Measurements from ENCODE around the gene QRFPR.

The QRFPR gene

DNA sequence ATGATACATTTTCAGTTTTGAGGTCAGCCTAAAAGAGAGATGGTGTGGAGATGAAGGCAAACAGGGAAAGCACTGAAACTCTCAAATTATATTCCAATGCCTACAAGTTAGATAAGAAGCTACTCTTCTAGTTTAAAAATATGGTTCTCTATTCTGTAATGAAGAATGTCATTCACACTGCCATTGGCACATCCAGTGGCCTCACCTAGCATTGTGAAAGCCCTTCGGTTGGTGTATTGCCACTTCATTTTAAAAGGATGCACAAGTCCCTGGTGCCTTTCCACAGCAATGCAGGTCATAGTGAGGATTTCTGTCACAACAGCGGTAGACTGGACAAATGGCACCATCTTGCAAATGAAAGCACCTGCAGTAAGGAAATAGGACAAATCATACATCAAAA, 40.6 kb downstream of the QRFPR start:
- H3K4me1 ChIP-seq (ENCODE audit: low read length) = no peaks in the 10 kb centered on the region
- H3K27me3 ChIP-seq (ENCODE audit: low read depth, low read length) = no peaks in the 10 kb centered on the region
- H3K9ac ChIP-seq (ENCODE audit: low read length) = no peak overlapping the region
- no peak overlapping the region for H3K4me3 ChIP-seq (ENCODE audit: low read length)
- no peak overlapping the region for H2AFZ ChIP-seq (ENCODE audit: low read depth, low read length)
- no peak overlapping the region for H3K4me2 ChIP-seq (ENCODE audit: low read length)
- no peaks in the 10 kb centered on the region for H3K79me2 ChIP-seq (ENCODE audit: low read length)
- no peaks in the 10 kb centered on the region for H3K36me3 ChIP-seq (replicated peaks; ENCODE audit: low read depth, low read length)
- H4K20me1 ChIP-seq (ENCODE audit: insufficient read depth, low read length) = no peaks in the 10 kb centered on the region
- H3K27ac ChIP-seq (ENCODE audit: low read length) = no peak overlapping the region
- TF ChIP-seq CTCF (IDR thresholded peaks at IDR 0.05; ENCODE audit: low read depth, low read length) = no peak
- no peak for TF ChIP-seq EZH2phosphoT487 (IDR thresholded peaks at IDR 0.05; ENCODE audit: low read depth)
- no peaks in the 10 kb centered on the region for H3K9me3 ChIP-seq (ENCODE audit: insufficient read depth, low read length)

GRCh38 chr4:121339824-121340223, 41.0 kb downstream of the QRFPR start:
- Histone ChIP-seq H2AFZ (ENCODE audit: low read depth, low read length) (no peak overlapping the region), H4K20me1 (ENCODE audit: insufficient read depth, low read length) (no peaks in the 10 kb centered on the region), H3K36me3 (replicated peaks; ENCODE audit: low read depth, low read length) (no peaks in the 10 kb centered on the region), H3K4me2 (ENCODE audit: low read length) (no peak overlapping the region), H3K9ac (ENCODE audit: low read length) (no peak overlapping the region), H3K4me1 (ENCODE audit: low read length) (no peaks in the 10 kb centered on the region), H3K4me3 (ENCODE audit: low read length) (no peak overlapping the region), H3K9me3 (ENCODE audit: insufficient read depth, low read length) (no peaks in the 10 kb centered on the region), H3K27ac (ENCODE audit: low read length) (no peak overlapping the region), H3K27me3 (ENCODE audit: low read depth, low read length) (no peaks in the 10 kb centered on the region), H3K79me2 (ENCODE audit: low read length) (no peaks in the 10 kb centered on the region)
- TF ChIP-seq EZH2phosphoT487 (IDR thresholded peaks at IDR 0.05; ENCODE audit: low read depth) (no peak), CTCF (IDR thresholded peaks at IDR 0.05; ENCODE audit: low read depth, low read length) (no peak)

- Histone ChIP-seq H3K27ac (ENCODE audit: low read length) (no peak overlapping the region), H3K9ac (ENCODE audit: low read length) (no peak overlapping the region), H4K20me1 (ENCODE audit: insufficient read depth, low read length) (no peaks in the 10 kb centered on the region), H3K4me1 (ENCODE audit: low read length) (peaks cover under 1% of the 10 kb centered on the region; the same call in 1 of the 2 replicates), H2AFZ (ENCODE audit: low read depth, low read length) (no peak overlapping the region), H3K79me2 (ENCODE audit: low read length) (no peaks in the 10 kb centered on the region), H3K4me3 (ENCODE audit: low read length) (no peak overlapping the region), H3K36me3 (replicated peaks; ENCODE audit: low read depth, low read length) (no peaks in the 10 kb centered on the region), H3K4me2 (ENCODE audit: low read length) (no peak overlapping the region), H3K9me3 (ENCODE audit: insufficient read depth, low read length) (no peaks in the 10 kb centered on the region), H3K27me3 (ENCODE audit: low read depth, low read length) (no peaks in the 10 kb centered on the region)
- TF ChIP-seq EZH2phosphoT487 (IDR thresholded peaks at IDR 0.05; ENCODE audit: low read depth) (no peak), CTCF (IDR thresholded peaks at IDR 0.05; ENCODE audit: low read depth, low read length) (no peak)
Observed at GRCh38 chr4:121339307-121339706, 41.5 kb downstream of the QRFPR start.

DNA sequence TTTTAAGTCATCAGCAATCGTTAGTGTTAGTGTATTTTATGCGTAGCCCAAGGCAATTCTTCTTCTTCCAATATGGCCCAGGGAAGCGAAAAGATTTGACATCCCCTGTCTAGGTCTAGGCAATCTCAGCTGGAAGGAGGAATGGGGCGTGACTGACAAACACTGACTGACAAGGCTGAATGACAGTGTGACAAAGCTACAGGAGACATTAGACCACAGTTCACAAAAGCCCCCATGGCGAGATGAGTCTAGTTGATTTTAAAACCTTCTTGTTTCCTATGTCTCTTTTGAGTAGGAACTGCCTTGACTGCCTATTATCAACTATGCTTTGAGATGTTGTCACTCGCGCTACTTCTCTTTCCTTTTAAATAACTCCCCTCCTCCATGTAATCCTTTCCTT, 42.3 kb downstream of the QRFPR start:
- Histone ChIP-seq H3K36me3 (replicated peaks; ENCODE audit: low read depth, low read length) (no peaks in the 10 kb centered on the region), H3K4me3 (ENCODE audit: low read length) (no peak overlapping the region)
- no peak for TF ChIP-seq CTCF (IDR thresholded peaks at IDR 0.05; ENCODE audit: low read depth, low read length)
- no peak for TF ChIP-seq EZH2phosphoT487 (IDR thresholded peaks at IDR 0.05; ENCODE audit: low read depth)

More for the DNA sequence above, 42.3 kb downstream of the QRFPR start:
- H3K9me3 ChIP-seq (ENCODE audit: insufficient read depth, low read length) = no peaks in the 10 kb centered on the region
- peaks cover 4% of the 10 kb centered on the region; the same call in 1 of the 2 replicates for H3K4me1 ChIP-seq (ENCODE audit: low read length)
- no peaks in the 10 kb centered on the region for H4K20me1 ChIP-seq (ENCODE audit: insufficient read depth, low read length)
- H3K9ac ChIP-seq (ENCODE audit: low read length) = no peak overlapping the region
- no peaks in the 10 kb centered on the region for H3K27me3 ChIP-seq (ENCODE audit: low read depth, low read length)
- H3K79me2 ChIP-seq (ENCODE audit: low read length) = no peaks in the 10 kb centered on the region
- H2AFZ ChIP-seq (ENCODE audit: low read depth, low read length) = no peak overlapping the region
- H3K27ac ChIP-seq (ENCODE audit: low read length) = no peak overlapping the region
- no peak overlapping the region for H3K4me2 ChIP-seq (ENCODE audit: low read length)

Data from OCI-LY3 (cell line).